ENCODE measurements around the gene ERGIC2. TPM values are rescaled to one million over a fixed set of nuclear protein-coding genes. Genes with fewer than 3 reads are reported as not detected.

Gene ERGIC2
- total and polyA plus RNA-seq, 2 donors from 2014 or later: 60.5 to 65.1 TPM

DNA sequence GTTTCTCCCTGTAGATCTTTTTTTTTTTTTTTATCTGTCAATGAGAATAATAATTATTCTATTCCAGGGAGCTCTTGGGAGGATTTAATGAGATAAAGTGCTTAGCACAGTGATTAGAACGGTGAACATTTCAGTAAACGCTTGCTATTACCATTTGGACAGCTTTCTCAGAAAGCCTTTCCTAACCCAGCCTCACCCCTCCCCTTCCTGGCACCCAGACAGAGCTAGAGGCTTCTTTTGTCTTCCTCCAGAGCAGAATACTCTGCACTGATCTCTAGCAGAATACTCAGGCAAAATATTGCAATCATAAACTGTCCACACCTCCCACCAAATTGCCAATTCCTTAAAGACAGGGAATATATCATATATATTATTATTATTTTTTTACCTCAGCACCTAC is 66.6 kb downstream of the ERGIC2 start:
- TF ChIP-seq, protein P1, sequence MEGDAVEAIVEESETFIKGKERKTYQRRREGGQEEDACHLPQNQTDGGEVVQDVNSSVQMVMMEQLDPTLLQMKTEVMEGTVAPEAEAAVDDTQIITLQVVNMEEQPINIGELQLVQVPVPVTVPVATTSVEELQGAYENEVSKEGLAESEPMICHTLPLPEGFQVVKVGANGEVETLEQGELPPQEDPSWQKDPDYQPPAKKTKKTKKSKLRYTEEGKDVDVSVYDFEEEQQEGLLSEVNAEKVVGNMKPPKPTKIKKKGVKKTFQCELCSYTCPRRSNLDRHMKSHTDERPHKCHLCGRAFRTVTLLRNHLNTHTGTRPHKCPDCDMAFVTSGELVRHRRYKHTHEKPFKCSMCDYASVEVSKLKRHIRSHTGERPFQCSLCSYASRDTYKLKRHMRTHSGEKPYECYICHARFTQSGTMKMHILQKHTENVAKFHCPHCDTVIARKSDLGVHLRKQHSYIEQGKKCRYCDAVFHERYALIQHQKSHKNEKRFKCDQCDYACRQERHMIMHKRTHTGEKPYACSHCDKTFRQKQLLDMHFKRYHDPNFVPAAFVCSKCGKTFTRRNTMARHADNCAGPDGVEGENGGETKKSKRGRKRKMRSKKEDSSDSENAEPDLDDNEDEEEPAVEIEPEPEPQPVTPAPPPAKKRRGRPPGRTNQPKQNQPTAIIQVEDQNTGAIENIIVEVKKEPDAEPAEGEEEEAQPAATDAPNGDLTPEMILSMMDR (IDR thresholded peaks at IDR 0.05; ENCODE audit: borderline replicate concordance, extremely low read depth, insufficient read depth): no peak
- Histone ChIP-seq H3K9me3 (ENCODE audit: control insufficient read depth in 2 of 3, insufficient read depth in 1 of 3, low read length in 3 of 3) (no peaks in the 10 kb centered on the region), H3K9ac (ENCODE audit: low read length in 3 of 3) (no peak overlapping the region), H3K27me3 (ENCODE audit: control insufficient read depth, insufficient read depth, low read length) (no peaks in the 10 kb centered on the region), H3K4me1 (ENCODE audit: control insufficient read depth in 2 of 3, insufficient read depth in 2 of 3, low read depth in 1 of 3, low read length in 3 of 3) (no peaks in the 10 kb centered on the region), H3K36me3 (ENCODE audit: control insufficient read depth in 2 of 3, insufficient read depth in 3 of 3, low read length in 3 of 3) (no peaks in the 10 kb centered on the region), H3K27ac (ENCODE audit: low read depth in 2 of 2, low read length in 2 of 2) (no peak overlapping the region), H3K4me3 (ENCODE audit: low read length in 3 of 3) (no peak overlapping the region)
- FAIRE-seq: no peak
- intact Hi-C loops (cut with DNase I): no loop called here
- DNase-seq: no peak

DNA sequence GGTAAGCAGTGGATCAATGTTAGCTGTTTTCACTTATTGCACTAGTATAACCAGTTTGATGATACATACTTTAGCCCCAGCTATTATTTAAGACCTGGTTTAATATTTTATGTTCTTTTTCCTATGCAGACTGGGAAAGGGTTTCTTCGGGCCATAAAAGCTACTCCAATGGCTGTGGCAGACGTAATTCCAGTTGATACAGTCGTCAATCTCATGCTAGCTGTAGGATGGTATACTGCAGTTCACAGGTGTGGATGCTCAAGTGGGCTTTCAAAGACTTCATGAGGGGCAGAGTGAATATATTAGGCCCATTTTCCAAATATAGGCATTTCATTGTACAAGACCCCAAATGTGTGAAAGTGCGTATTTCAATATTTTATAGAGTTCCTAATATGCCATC is 70.1 kb downstream of the ERGIC2 start:
- Histone ChIP-seq H3K9me3 (ENCODE audit: control insufficient read depth in 2 of 3, insufficient read depth in 1 of 3, low read length in 3 of 3) (no peaks in the 10 kb centered on the region), H3K4me1 (ENCODE audit: control insufficient read depth in 2 of 3, insufficient read depth in 2 of 3, low read depth in 1 of 3, low read length in 3 of 3) (no peaks in the 10 kb centered on the region), H3K27ac (ENCODE audit: low read depth in 2 of 2, low read length in 2 of 2) (no peak overlapping the region), H3K36me3 (ENCODE audit: control insufficient read depth in 2 of 3, insufficient read depth in 3 of 3, low read length in 3 of 3) (no peaks in the 10 kb centered on the region), H3K27me3 (ENCODE audit: control insufficient read depth, insufficient read depth, low read length) (no peaks in the 10 kb centered on the region), H3K9ac (ENCODE audit: low read length in 3 of 3) (no peak overlapping the region), H3K4me3 (ENCODE audit: low read length in 3 of 3) (no peak overlapping the region)
- no peak for DNase-seq
- TF ChIP-seq, protein P1 (IDR thresholded peaks at IDR 0.05; ENCODE audit: borderline replicate concordance, extremely low read depth, insufficient read depth): no peak
- intact Hi-C loops (cut with DNase I): no loop called here
- no peak for FAIRE-seq

GRCh38 chr12:29309320-29309902 is 71.6 kb downstream of the ERGIC2 start:
- Histone ChIP-seq H3K4me1 (ENCODE audit: control insufficient read depth in 2 of 3, insufficient read depth in 2 of 3, low read depth in 1 of 3, low read length in 3 of 3) (no peaks in the 10 kb centered on the region), H3K9ac (ENCODE audit: low read length in 3 of 3) (no peak overlapping the region), H3K27ac (ENCODE audit: low read depth in 2 of 2, low read length in 2 of 2) (no peak overlapping the region), H3K27me3 (ENCODE audit: control insufficient read depth, insufficient read depth, low read length) (no peaks in the 10 kb centered on the region), H3K36me3 (ENCODE audit: control insufficient read depth in 2 of 3, insufficient read depth in 3 of 3, low read length in 3 of 3) (no peaks in the 10 kb centered on the region), H3K9me3 (ENCODE audit: control insufficient read depth in 2 of 3, insufficient read depth in 1 of 3, low read length in 3 of 3) (no peaks in the 10 kb centered on the region), H3K4me3 (ENCODE audit: low read length in 3 of 3) (no peak overlapping the region)
- FAIRE-seq (peak; percentile 64), DNase-seq (peak in 1 of 5 donors; percentile 24)
- TF ChIP-seq, protein P1 (IDR thresholded peaks at IDR 0.05; ENCODE audit: borderline replicate concordance, extremely low read depth, insufficient read depth): no peak
- intact Hi-C loops (cut with DNase I): no loop called here

DNA sequence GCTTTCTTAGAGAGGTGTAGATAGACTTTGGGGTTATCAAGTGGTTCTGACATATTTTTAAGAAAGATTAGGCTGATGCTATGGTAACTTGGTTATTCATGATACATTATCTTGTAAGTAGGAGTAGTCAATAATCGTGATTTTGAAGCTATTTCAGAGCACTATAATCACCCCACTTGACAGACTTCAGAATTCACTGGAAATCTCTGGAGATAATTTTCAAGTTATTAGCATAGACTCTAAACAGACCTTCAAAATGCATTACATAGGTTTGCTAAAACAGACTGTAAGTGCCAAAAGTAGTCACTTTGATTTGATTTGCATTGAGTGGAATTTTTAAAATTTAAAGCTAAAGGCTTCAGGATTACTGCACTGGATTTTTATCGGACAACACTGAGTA is 74.3 kb downstream of the ERGIC2 start:
- FAIRE-seq: no peak
- TF ChIP-seq, protein P1 (IDR thresholded peaks at IDR 0.05; ENCODE audit: borderline replicate concordance, extremely low read depth, insufficient read depth): no peak
- Histone ChIP-seq H3K27me3 (ENCODE audit: control insufficient read depth, insufficient read depth, low read length) (no peaks in the 10 kb centered on the region), H3K27ac (ENCODE audit: low read depth in 2 of 2, low read length in 2 of 2) (no peak overlapping the region), H3K36me3 (ENCODE audit: control insufficient read depth in 2 of 3, insufficient read depth in 3 of 3, low read length in 3 of 3) (no peaks in the 10 kb centered on the region), H3K4me1 (ENCODE audit: control insufficient read depth in 2 of 3, insufficient read depth in 2 of 3, low read depth in 1 of 3, low read length in 3 of 3) (no peaks in the 10 kb centered on the region), H3K9ac (ENCODE audit: low read length in 3 of 3) (no peak overlapping the region), H3K4me3 (ENCODE audit: low read length in 3 of 3) (no peak overlapping the region), H3K9me3 (ENCODE audit: control insufficient read depth in 2 of 3, insufficient read depth in 1 of 3, low read length in 3 of 3) (no peaks in the 10 kb centered on the region)
- DNase-seq: no peak
- intact Hi-C loops (cut with DNase I): no loop called here
